WERI-Rb-1 (cell line): ENCODE results near the gene DAB2.

Experiments used
- DNase-seq: peaks from one replicate; pipeline ENCODE4 v3.0.0-alpha.2; 2020
- H3K27ac ChIP-seq: fragments of 250-450 bp; sonication (Bioruptor Pico); 2 replicates; pipeline ENCODE4 v1.5.1; 2020; ENCODE audit warnings: mild to moderate bottlenecking, moderate library complexity
- H3K27me3 ChIP-seq: fragments of 250-450 bp; sonication (Bioruptor Pico); 2 replicates; pipeline ENCODE4 v1.5.1; 2021; ENCODE audit warnings: mild to moderate bottlenecking, low read depth, moderate library complexity; ENCODE audit not compliant: insufficient read depth, severe bottlenecking
- H3K36me3 ChIP-seq: fragments of 250-450 bp; sonication (Bioruptor Pico); 2 replicates; pipeline ENCODE4 v1.5.1; 2020; ENCODE audit warnings: mild to moderate bottlenecking, moderate library complexity
- H3K4me3 ChIP-seq: 2 replicates; pipeline ENCODE4 v1.5.1; 2011; ENCODE audit warnings: low read depth, mild to moderate bottlenecking, control low read depth, low read length
- H3K9me3 ChIP-seq: fragments of 250-450 bp; sonication (Bioruptor Pico); 2 replicates; pipeline ENCODE4 v1.5.1; 2021; ENCODE audit warnings: mild to moderate bottlenecking, moderate library complexity; ENCODE audit not compliant: severe bottlenecking
- TF ChIP-seq, protein P1 (sequence below): IDR thresholded peaks from 2 replicates; pipeline ENCODE4 v1.5.1; 2011; ENCODE audit warnings: low read depth, mild to moderate bottlenecking, control low read depth, inconsistent platforms, low read length

The DAB2 gene

DNA sequence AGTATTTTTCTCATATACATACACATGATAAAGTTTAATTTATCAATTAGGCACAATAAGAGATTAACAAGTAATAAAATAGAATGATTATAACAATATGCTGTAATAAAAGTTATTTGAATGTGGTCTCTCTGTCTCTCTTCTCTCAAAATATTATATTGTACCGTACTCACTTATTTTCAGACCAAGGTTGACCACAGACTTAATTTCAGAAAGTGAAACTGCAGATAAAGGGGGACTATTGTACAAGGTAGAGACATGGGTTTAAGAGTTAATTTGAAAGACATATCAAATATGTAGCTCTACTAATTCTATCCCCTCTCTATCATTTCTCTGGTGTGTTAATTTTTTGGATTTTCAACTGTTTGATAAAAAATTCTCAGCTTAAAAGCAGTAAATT, 40.5 kb downstream of the DAB2 start:
- no peak overlapping the region for H3K27ac ChIP-seq
- DNase-seq = no peak
- no peaks in the 10 kb centered on the region for H3K9me3 ChIP-seq
- TF ChIP-seq, protein P1, sequence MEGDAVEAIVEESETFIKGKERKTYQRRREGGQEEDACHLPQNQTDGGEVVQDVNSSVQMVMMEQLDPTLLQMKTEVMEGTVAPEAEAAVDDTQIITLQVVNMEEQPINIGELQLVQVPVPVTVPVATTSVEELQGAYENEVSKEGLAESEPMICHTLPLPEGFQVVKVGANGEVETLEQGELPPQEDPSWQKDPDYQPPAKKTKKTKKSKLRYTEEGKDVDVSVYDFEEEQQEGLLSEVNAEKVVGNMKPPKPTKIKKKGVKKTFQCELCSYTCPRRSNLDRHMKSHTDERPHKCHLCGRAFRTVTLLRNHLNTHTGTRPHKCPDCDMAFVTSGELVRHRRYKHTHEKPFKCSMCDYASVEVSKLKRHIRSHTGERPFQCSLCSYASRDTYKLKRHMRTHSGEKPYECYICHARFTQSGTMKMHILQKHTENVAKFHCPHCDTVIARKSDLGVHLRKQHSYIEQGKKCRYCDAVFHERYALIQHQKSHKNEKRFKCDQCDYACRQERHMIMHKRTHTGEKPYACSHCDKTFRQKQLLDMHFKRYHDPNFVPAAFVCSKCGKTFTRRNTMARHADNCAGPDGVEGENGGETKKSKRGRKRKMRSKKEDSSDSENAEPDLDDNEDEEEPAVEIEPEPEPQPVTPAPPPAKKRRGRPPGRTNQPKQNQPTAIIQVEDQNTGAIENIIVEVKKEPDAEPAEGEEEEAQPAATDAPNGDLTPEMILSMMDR = no peak
- H3K4me3 ChIP-seq = no peak overlapping the region
- H3K27me3 ChIP-seq = no peaks in the 10 kb centered on the region
- no peaks in the 10 kb centered on the region for H3K36me3 ChIP-seq

- TF ChIP-seq, protein P1 = no peak
- Histone ChIP-seq H3K27ac (no peak overlapping the region), H3K36me3 (no peaks in the 10 kb centered on the region), H3K27me3 (no peaks in the 10 kb centered on the region), H3K9me3 (no peaks in the 10 kb centered on the region), H3K4me3 (no peak overlapping the region)
- DNase-seq = no peak
These were observed 43.4 kb downstream of the DAB2 start for GRCh38 chr5:39381376-39381775.

GRCh38 chr5:39379693-39380092, 45.1 kb downstream of the DAB2 start:
- Histone ChIP-seq H3K9me3 (no peaks in the 10 kb centered on the region), H3K36me3 (no peaks in the 10 kb centered on the region), H3K4me3 (no peak overlapping the region), H3K27me3 (no peaks in the 10 kb centered on the region), H3K27ac (no peak overlapping the region)
- TF ChIP-seq, protein P1 = no peak
- DNase-seq = no peak

DNA sequence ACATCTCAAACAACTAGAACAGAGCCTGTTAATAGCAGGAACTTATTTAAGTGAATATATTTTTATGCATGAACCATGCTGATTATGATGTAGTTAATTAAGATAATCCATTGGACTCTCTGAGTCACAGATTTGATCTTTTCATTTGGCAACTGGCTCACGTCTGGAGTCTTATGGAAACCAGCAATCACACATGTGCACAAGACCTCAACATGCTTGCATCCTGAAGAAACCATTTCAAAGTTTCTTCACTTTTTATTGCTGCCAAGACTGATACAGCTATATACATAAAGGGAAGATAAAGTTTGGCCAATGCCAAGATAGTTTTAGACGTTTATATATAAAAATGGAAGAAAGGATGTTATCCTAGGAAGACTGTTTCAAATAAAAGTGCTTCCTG, 47.2 kb downstream of the DAB2 start:
- no peak overlapping the region for H3K27ac ChIP-seq
- H3K27me3 ChIP-seq = no peaks in the 10 kb centered on the region
- TF ChIP-seq, protein P1 = no peak
- H3K36me3 ChIP-seq = no peaks in the 10 kb centered on the region
- H3K9me3 ChIP-seq = no peaks in the 10 kb centered on the region
- no peak for DNase-seq
- no peak overlapping the region for H3K4me3 ChIP-seq

GRCh38 chr5:39376293-39376714, 48.5 kb downstream of the DAB2 start:
- no peaks in the 10 kb centered on the region for H3K9me3 ChIP-seq
- TF ChIP-seq, protein P1 = peak; percentile 56; the same call in 1 of the 2 replicates
- H3K27me3 ChIP-seq = no peaks in the 10 kb centered on the region
- DNase-seq = peak; percentile 52
- H3K36me3 ChIP-seq = no peaks in the 10 kb centered on the region
- H3K27ac ChIP-seq = no peak overlapping the region
- H3K4me3 ChIP-seq = no peak overlapping the region

- no peaks in the 10 kb centered on the region for H3K9me3 ChIP-seq
- no peak for DNase-seq
- TF ChIP-seq, protein P1 = no peak
- H3K36me3 ChIP-seq = no peaks in the 10 kb centered on the region
- no peaks in the 10 kb centered on the region for H3K27me3 ChIP-seq
- no peak overlapping the region for H3K4me3 ChIP-seq
- H3K27ac ChIP-seq = no peak overlapping the region
These were observed 51.0 kb downstream of the DAB2 start for GRCh38 chr5:39373791-39374190.
